ENCODE measurements around the gene PLA2G2D. TPM values are rescaled to one million over a fixed set of nuclear protein-coding genes. Genes with fewer than 3 reads are reported as not detected.

PLA2G2D gene
- total and polyA plus RNA-seq, 2 experiments from 2014 or later: not detected

DNA sequence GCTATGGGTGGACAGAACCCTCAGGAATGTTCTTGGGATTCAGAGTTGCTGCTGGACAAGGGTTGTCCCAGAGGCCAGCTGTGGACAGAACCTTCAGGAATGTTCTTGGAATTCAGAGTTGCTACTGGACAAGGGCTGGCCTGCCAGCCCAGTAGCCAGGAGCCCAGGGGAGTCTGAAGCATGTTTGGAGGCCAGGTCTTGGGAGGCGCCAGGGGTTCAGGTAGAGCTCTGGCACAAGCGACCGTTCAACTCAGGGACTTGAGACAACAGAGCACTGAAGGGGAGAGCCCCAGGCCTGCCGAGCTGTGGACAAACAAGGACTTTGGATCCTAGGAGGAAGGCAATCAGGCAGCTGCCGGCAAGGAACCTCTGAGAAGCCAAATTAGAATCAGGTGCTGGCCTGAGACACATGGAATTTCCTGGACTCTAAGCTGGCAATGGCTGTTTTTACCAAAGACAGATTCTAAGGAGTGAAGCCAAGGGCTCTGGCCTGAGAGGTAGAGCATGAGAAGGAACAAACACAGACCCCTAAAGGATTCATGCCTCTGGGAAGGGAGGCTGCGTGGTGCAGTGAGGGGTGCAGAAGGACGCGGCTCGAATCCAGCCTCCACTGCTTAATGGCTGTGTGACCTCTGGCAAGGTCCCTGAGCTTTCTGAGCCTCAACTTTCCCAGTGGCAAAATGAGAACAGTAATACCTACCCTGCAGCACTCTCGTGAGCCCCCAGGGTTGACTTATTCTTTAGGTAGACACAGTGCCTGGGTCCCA, 36.0 kb downstream of the PLA2G2D start:
- H3K36me3 Mint-ChIP-seq (ENCODE audit: low read depth): no peaks in the 10 kb centered on the region; the same call in 2 of the 3 replicates

More for the DNA sequence above, 36.0 kb downstream of the PLA2G2D start:
- Histone ChIP-seq H3K27me3 (ENCODE audit: insufficient read depth) (no peaks in the 10 kb centered on the region), H3K36me3 (ENCODE audit: insufficient read depth) (no peaks in the 10 kb centered on the region), H4K20me1 (replicated peaks; ENCODE audit: insufficient read depth) (no peaks in the 10 kb centered on the region), H3K4me2 (no peak overlapping the region), H2AFZ (no peak overlapping the region), H3K4me3 (no peak overlapping the region), H3K27ac (ENCODE audit: low read depth) (no peak overlapping the region), H3K4me1 (ENCODE audit: insufficient read depth) (no peaks in the 10 kb centered on the region), H3K79me2 (replicated peaks; ENCODE audit: insufficient read depth) (no peaks in the 10 kb centered on the region), H3K9me2 (ENCODE audit: insufficient read depth) (no peaks in the 10 kb centered on the region), H3F3A (replicated peaks; ENCODE audit: low read depth) (no peaks in the 10 kb centered on the region)
- Mint-ChIP-seq H3K4me3 (no peak overlapping the region), H3K27me3 (ENCODE audit: insufficient read depth, low read depth, poor library complexity) (peaks cover 5% of the 10 kb centered on the region), H3K9me3 (no peaks in the 10 kb centered on the region; the same call in 2 of the 3 replicates), H3K4me1 (peaks cover 5% of the 10 kb centered on the region; the same call in 2 of the 3 replicates), H3K27ac (no peak overlapping the region)
- TF ChIP-seq, protein P1, sequence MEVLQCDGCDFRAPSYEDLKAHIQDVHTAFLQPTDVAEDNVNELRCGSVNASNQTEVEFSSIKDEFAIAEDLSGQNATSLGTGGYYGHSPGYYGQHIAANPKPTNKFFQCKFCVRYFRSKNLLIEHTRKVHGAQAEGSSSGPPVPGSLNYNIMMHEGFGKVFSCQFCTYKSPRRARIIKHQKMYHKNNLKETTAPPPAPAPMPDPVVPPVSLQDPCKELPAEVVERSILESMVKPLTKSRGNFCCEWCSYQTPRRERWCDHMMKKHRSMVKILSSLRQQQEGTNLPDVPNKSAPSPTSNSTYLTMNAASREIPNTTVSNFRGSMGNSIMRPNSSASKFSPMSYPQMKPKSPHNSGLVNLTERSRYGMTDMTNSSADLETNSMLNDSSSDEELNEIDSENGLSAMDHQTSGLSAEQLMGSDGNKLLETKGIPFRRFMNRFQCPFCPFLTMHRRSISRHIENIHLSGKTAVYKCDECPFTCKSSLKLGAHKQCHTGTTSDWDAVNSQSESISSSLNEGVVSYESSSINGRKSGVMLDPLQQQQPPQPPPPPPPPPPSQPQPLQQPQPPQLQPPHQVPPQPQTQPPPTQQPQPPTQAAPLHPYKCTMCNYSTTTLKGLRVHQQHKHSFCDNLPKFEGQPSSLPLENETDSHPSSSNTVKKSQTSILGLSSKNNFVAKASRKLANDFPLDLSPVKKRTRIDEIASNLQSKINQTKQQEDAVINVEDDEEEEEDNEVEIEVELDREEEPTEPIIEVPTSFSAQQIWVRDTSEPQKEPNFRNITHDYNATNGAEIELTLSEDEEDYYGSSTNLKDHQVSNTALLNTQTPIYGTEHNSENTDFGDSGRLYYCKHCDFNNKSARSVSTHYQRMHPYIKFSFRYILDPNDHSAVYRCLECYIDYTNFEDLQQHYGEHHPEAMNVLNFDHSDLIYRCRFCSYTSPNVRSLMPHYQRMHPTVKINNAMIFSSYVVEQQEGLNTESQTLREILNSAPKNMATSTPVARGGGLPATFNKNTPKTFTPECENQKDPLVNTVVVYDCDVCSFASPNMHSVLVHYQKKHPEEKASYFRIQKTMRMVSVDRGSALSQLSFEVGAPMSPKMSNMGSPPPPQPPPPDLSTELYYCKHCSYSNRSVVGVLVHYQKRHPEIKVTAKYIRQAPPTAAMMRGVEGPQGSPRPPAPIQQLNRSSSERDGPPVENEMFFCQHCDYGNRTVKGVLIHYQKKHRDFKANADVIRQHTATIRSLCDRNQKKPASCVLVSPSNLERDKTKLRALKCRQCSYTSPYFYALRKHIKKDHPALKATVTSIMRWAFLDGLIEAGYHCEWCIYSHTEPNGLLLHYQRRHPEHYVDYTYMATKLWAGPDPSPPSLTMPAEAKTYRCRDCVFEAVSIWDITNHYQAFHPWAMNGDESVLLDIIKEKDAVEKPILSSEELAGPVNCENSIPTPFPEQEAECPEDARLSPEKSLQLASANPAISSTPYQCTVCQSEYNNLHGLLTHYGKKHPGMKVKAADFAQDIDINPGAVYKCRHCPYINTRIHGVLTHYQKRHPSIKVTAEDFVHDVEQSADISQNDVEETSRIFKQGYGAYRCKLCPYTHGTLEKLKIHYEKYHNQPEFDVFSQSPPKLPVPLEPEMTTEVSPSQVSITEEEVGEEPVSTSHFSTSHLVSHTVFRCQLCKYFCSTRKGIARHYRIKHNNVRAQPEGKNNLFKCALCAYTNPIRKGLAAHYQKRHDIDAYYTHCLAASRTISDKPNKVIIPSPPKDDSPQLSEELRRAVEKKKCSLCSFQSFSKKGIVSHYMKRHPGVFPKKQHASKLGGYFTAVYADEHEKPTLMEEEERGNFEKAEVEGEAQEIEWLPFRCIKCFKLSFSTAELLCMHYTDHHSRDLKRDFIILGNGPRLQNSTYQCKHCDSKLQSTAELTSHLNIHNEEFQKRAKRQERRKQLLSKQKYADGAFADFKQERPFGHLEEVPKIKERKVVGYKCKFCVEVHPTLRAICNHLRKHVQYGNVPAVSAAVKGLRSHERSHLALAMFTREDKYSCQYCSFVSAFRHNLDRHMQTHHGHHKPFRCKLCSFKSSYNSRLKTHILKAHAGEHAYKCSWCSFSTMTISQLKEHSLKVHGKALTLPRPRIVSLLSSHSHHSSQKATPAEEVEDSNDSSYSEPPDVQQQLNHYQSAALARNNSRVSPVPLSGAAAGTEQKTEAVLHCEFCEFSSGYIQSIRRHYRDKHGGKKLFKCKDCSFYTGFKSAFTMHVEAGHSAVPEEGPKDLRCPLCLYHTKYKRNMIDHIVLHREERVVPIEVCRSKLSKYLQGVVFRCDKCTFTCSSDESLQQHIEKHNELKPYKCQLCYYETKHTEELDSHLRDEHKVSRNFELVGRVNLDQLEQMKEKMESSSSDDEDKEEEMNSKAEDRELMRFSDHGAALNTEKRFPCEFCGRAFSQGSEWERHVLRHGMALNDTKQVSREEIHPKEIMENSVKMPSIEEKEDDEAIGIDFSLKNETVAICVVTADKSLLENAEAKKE (CRISPR knock-in tag; IDR thresholded peaks at IDR 0.05): no peak
- TF ChIP-seq CREB1 (CRISPR knock-in tag; IDR thresholded peaks at IDR 0.05; ENCODE audit: low read depth): no peak
- TF ChIP-seq, protein P2, sequence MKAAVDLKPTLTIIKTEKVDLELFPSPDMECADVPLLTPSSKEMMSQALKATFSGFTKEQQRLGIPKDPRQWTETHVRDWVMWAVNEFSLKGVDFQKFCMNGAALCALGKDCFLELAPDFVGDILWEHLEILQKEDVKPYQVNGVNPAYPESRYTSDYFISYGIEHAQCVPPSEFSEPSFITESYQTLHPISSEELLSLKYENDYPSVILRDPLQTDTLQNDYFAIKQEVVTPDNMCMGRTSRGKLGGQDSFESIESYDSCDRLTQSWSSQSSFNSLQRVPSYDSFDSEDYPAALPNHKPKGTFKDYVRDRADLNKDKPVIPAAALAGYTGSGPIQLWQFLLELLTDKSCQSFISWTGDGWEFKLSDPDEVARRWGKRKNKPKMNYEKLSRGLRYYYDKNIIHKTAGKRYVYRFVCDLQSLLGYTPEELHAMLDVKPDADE (IDR thresholded peaks at IDR 0.05): no peak
- TF ChIP-seq EZH2 (IDR thresholded peaks at IDR 0.05; ENCODE audit: low read depth, unreplicated experiment): no peak
- TF ChIP-seq ZNF331 (CRISPR knock-in tag; IDR thresholded peaks at IDR 0.05; ENCODE audit: low read depth): no peak
- no peak for TF ChIP-seq ZNF114 (CRISPR knock-in tag; IDR thresholded peaks at IDR 0.05)
- ATAC-seq (no peak), DNase-seq (ENCODE audit: low spot score) (no peak)

Data from GM23338 (cell line).